ENCODE measurements around the gene CD300LD. TPM values are rescaled to one million over a fixed set of nuclear protein-coding genes. Genes with fewer than 3 reads are reported as not detected.

Gene CD300LD
- total and polyA plus RNA-seq, 2 donors (not counting 1 experiment from before 2014, with no cell fraction given): not detected

DNA sequence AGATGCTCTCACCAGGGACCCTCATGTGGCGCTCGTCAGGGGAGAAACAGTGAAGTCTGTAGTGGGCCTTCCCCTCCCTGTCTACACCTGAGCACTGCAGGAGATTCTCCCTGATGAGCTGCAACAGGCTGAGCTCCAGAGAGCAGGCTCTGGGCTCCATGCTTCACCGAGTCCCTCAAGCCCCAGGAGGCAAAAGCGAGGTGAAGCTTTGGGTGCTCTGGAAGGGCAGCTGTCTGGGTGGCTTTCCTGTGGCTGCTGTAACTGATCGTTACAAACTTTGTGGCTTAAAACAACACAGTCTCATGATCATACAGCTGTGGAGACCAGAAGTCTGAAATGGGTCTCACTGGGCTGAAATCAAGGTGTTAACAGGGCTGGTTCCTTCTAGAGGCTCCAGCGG lies 12.1 kb upstream of the CD300LD start:
- no peaks in the 10 kb centered on the region for H3K36me3 ChIP-seq (ENCODE audit: control insufficient read depth, insufficient read depth, low read length)
- DNase-seq (ENCODE audit: low read depth in 2 of 2): no peak
- H3K79me2 ChIP-seq (ENCODE audit: control insufficient read depth, insufficient read depth, low read length): no peaks in the 10 kb centered on the region
- H3K9ac ChIP-seq (ENCODE audit: insufficient read depth, low read length): no peak overlapping the region
- H3K4me2 ChIP-seq (ENCODE audit: extremely low read depth, insufficient read depth, low read length): no peak overlapping the region
- no peaks in the 10 kb centered on the region for H3K4me1 ChIP-seq (ENCODE audit: control insufficient read depth, extremely low read depth, insufficient read depth, low read length)
- no peak overlapping the region for H3K27ac ChIP-seq (ENCODE audit: insufficient read depth, low read length)
- TF ChIP-seq EZH2 (IDR thresholded peaks at IDR 0.05; ENCODE audit: low read length, missing control alignments): no peak
- TF ChIP-seq, protein P1, sequence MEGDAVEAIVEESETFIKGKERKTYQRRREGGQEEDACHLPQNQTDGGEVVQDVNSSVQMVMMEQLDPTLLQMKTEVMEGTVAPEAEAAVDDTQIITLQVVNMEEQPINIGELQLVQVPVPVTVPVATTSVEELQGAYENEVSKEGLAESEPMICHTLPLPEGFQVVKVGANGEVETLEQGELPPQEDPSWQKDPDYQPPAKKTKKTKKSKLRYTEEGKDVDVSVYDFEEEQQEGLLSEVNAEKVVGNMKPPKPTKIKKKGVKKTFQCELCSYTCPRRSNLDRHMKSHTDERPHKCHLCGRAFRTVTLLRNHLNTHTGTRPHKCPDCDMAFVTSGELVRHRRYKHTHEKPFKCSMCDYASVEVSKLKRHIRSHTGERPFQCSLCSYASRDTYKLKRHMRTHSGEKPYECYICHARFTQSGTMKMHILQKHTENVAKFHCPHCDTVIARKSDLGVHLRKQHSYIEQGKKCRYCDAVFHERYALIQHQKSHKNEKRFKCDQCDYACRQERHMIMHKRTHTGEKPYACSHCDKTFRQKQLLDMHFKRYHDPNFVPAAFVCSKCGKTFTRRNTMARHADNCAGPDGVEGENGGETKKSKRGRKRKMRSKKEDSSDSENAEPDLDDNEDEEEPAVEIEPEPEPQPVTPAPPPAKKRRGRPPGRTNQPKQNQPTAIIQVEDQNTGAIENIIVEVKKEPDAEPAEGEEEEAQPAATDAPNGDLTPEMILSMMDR (conservative IDR thresholded peaks at IDR 0.05 in 1 of 2, IDR thresholded peaks at IDR 0.05 in 1 of 2; ENCODE audit: low read depth in 1 of 2, low read length in 2 of 2): no peak
- H3K4me3 ChIP-seq (replicated peaks in 1 of 4; ENCODE audit: control extremely low read depth in 1 of 4, insufficient read depth in 1 of 4, low read depth in 3 of 4, low read length in 4 of 4): no peak overlapping the region
- H4K20me1 ChIP-seq (ENCODE audit: control insufficient read depth, extremely low read depth, insufficient read depth, low read length): no peaks in the 10 kb centered on the region
- H2AFZ ChIP-seq (ENCODE audit: low read length): no peak overlapping the region
- H3K9me3 ChIP-seq (ENCODE audit: control insufficient read depth, insufficient read depth, low read depth, low read length): no peaks in the 10 kb centered on the region
- no peaks in the 10 kb centered on the region for H3K27me3 ChIP-seq (ENCODE audit: control insufficient read depth, insufficient read depth, low read length)

DNA sequence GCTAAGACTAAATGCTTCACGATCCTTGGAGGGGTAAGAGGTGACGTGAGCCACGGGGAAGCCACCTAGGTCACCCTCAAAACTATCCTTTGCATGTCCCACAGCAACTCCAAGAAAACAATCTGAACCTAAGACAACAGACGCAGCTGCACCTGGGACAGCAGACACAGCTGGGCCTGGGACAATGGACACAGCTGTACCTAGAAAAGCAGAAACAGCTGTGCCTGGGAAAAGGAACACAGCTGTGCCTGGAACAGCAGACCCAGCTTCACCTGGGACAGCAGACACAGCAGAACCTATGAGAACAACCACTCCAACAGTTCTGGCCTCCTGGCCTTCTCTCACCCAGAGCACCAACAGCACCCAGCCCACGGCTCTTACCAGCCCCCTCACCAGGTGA lies 11.7 kb upstream of the CD300LD start:
- no peak overlapping the region for H3K4me2 ChIP-seq (ENCODE audit: extremely low read depth, insufficient read depth, low read length)
- H3K27me3 ChIP-seq (ENCODE audit: control insufficient read depth, insufficient read depth, low read length): no peaks in the 10 kb centered on the region
- no peak overlapping the region for H3K27ac ChIP-seq (ENCODE audit: insufficient read depth, low read length)
- H4K20me1 ChIP-seq (ENCODE audit: control insufficient read depth, extremely low read depth, insufficient read depth, low read length): no peaks in the 10 kb centered on the region
- H3K4me3 ChIP-seq (replicated peaks in 1 of 4; ENCODE audit: control extremely low read depth in 1 of 4, insufficient read depth in 1 of 4, low read depth in 3 of 4, low read length in 4 of 4): no peak overlapping the region
- H3K9me3 ChIP-seq (ENCODE audit: control insufficient read depth, insufficient read depth, low read depth, low read length): no peaks in the 10 kb centered on the region
- H3K79me2 ChIP-seq (ENCODE audit: control insufficient read depth, insufficient read depth, low read length): no peaks in the 10 kb centered on the region
- TF ChIP-seq, protein P1 (conservative IDR thresholded peaks at IDR 0.05 in 1 of 2, IDR thresholded peaks at IDR 0.05 in 1 of 2; ENCODE audit: low read depth in 1 of 2, low read length in 2 of 2): no peak
- no peak for TF ChIP-seq EZH2 (IDR thresholded peaks at IDR 0.05; ENCODE audit: low read length, missing control alignments)
- no peak overlapping the region for H2AFZ ChIP-seq (ENCODE audit: low read length)
- no peaks in the 10 kb centered on the region for H3K4me1 ChIP-seq (ENCODE audit: control insufficient read depth, extremely low read depth, insufficient read depth, low read length)
- no peak overlapping the region for H3K9ac ChIP-seq (ENCODE audit: insufficient read depth, low read length)
- DNase-seq (ENCODE audit: low read depth in 2 of 2): no peak
- no peaks in the 10 kb centered on the region for H3K36me3 ChIP-seq (ENCODE audit: control insufficient read depth, insufficient read depth, low read length)

DNA sequence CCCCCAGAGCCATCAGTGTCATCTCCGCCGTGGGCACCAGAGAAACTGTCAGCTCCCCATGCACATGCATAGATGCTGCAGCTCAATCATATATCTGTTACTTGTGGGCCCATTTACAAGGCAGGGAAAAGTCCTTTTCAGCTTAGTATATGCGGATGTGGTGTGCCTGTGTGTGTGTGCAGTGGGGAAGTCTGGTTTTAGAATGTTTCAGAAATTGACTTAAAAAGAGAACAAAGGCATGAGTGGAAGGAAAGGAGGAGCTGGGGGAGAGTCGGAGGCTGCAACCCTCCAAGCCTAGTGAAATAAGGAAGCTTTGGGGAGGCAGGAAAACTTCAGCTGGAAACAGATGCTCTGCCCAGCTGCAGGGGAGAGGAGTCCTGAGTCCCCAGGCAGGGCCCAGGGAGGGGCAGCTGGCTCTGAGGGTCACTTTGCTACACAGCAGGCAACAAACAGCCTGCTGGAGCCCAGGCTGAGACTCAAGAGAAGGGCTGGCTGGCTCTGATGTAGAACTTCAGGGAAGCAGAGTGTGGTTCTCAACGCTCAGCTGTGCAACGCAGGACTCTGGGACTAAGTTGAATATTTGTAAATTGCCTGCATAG lies 11.1 kb upstream of the CD300LD start:
- Histone ChIP-seq H3K4me1 (ENCODE audit: control insufficient read depth, extremely low read depth, insufficient read depth, low read length) (no peaks in the 10 kb centered on the region), H4K20me1 (ENCODE audit: control insufficient read depth, extremely low read depth, insufficient read depth, low read length) (no peaks in the 10 kb centered on the region), H3K4me2 (ENCODE audit: extremely low read depth, insufficient read depth, low read length) (no peak overlapping the region), H3K27ac (ENCODE audit: insufficient read depth, low read length) (no peak overlapping the region), H3K4me3 (replicated peaks in 1 of 4; ENCODE audit: control extremely low read depth in 1 of 4, insufficient read depth in 1 of 4, low read depth in 3 of 4, low read length in 4 of 4) (no peak overlapping the region), H3K27me3 (ENCODE audit: control insufficient read depth, insufficient read depth, low read length) (no peaks in the 10 kb centered on the region), H3K79me2 (ENCODE audit: control insufficient read depth, insufficient read depth, low read length) (no peaks in the 10 kb centered on the region), H3K9ac (ENCODE audit: insufficient read depth, low read length) (no peak overlapping the region), H3K36me3 (ENCODE audit: control insufficient read depth, insufficient read depth, low read length) (no peaks in the 10 kb centered on the region), H2AFZ (ENCODE audit: low read length) (no peak overlapping the region), H3K9me3 (ENCODE audit: control insufficient read depth, insufficient read depth, low read depth, low read length) (no peaks in the 10 kb centered on the region)
- DNase-seq (ENCODE audit: low read depth in 2 of 2): no peak
- TF ChIP-seq, protein P1 (conservative IDR thresholded peaks at IDR 0.05 in 1 of 2, IDR thresholded peaks at IDR 0.05 in 1 of 2; ENCODE audit: low read depth in 1 of 2, low read length in 2 of 2): no peak
- TF ChIP-seq EZH2 (IDR thresholded peaks at IDR 0.05; ENCODE audit: low read length, missing control alignments): no peak
